DOHH2 (cell line): ENCODE results near the gene MEA1.

ENCODE experiments used
- H3F3A ChIP-seq: fragments of 200-600 bp; sonication (generic), shearing (Covaris generic); 2 replicates; pipeline ENCODE4 v1.6.0; 2016; ENCODE audit warnings: antibody characterized with exemption, mild to moderate bottlenecking; ENCODE audit not compliant: control insufficient read depth, insufficient read depth
- H3K27ac ChIP-seq: fragments of 200-600 bp; sonication (generic); 2 replicates; pipeline ENCODE4 v1.5.1; 2014; ENCODE audit warnings: low read depth, mild to moderate bottlenecking, low read length, moderate library complexity
- H3K27me3 ChIP-seq: fragments of 200-600 bp; sonication (generic); 2 replicates; pipeline ENCODE4 v1.6.1; 2014; ENCODE audit warnings: mild to moderate bottlenecking, low read length, mixed read lengths; ENCODE audit not compliant: control insufficient read depth
- H3K36me3 ChIP-seq: fragments of 200-600 bp; sonication (generic); 2 replicates; pipeline ENCODE4 v1.6.1; 2014; ENCODE audit warnings: mild to moderate bottlenecking, low read length, moderate library complexity, mixed read lengths; ENCODE audit not compliant: control insufficient read depth
- H3K4me1 ChIP-seq: fragments of 200-600 bp; sonication (generic); 2 replicates; pipeline ENCODE4 v1.6.1; 2014; ENCODE audit warnings: mild to moderate bottlenecking, low read length, mixed read lengths; ENCODE audit not compliant: control insufficient read depth
- H3K4me2 ChIP-seq: fragments of 200-600 bp; sonication (generic); 2 replicates; pipeline ENCODE4 v1.6.0; 2014; ENCODE audit warnings: mild to moderate bottlenecking, low read length, moderate library complexity
- H3K4me3 ChIP-seq: fragments of 200-600 bp; sonication (generic); 2 replicates; pipeline ENCODE4 v1.5.1; 2014; ENCODE audit warnings: mild to moderate bottlenecking, low read length, mixed read lengths
- H3K79me2 ChIP-seq: fragments of 200-600 bp; sonication (generic); 2 replicates; pipeline ENCODE4 v1.6.1; 2014; ENCODE audit warnings: mild to moderate bottlenecking, low read length, mixed read lengths; ENCODE audit not compliant: control insufficient read depth
- H3K9me2 ChIP-seq: fragments of 200-600 bp; sonication (generic); replicated peaks from 2 replicates; pipeline ENCODE4 v1.6.1; 2014; ENCODE audit warnings: mild to moderate bottlenecking, low read length, mixed read lengths; ENCODE audit not compliant: control insufficient read depth
- H3K9me3 ChIP-seq: fragments of 200-600 bp; sonication (generic); 2 replicates; pipeline ENCODE4 v1.6.1; 2014; ENCODE audit warnings: antibody characterized with exemption, low read length, mixed read lengths; ENCODE audit not compliant: control insufficient read depth, insufficient read depth
- H4K20me1 ChIP-seq: fragments of 200-600 bp; sonication (generic); 2 replicates; pipeline ENCODE4 v1.6.0; 2014; ENCODE audit warnings: low read depth, mild to moderate bottlenecking, antibody characterized with exemption, low read length, moderate library complexity; ENCODE audit not compliant: control insufficient read depth, insufficient read depth
- EZH2phosphoT487 ChIP-seq: fragments of 200-600 bp; sonication (generic); IDR thresholded peaks from 2 replicates; pipeline ENCODE4 v1.6.1; 2017; ENCODE audit warnings: borderline replicate concordance, mild to moderate bottlenecking, antibody characterized with exemption, low read length, moderate library complexity, mixed read lengths
- TF ChIP-seq, protein P1 (sequence below): fragments of 200-600 bp; sonication (generic); IDR thresholded peaks from one replicate; pipeline ENCODE4 v1.5.1; 2014; ENCODE audit warnings: antibody characterized with exemption, mild to moderate bottlenecking, low read depth, low read length; ENCODE audit not compliant: poor library complexity, severe bottlenecking

The MEA1 gene

DNA sequence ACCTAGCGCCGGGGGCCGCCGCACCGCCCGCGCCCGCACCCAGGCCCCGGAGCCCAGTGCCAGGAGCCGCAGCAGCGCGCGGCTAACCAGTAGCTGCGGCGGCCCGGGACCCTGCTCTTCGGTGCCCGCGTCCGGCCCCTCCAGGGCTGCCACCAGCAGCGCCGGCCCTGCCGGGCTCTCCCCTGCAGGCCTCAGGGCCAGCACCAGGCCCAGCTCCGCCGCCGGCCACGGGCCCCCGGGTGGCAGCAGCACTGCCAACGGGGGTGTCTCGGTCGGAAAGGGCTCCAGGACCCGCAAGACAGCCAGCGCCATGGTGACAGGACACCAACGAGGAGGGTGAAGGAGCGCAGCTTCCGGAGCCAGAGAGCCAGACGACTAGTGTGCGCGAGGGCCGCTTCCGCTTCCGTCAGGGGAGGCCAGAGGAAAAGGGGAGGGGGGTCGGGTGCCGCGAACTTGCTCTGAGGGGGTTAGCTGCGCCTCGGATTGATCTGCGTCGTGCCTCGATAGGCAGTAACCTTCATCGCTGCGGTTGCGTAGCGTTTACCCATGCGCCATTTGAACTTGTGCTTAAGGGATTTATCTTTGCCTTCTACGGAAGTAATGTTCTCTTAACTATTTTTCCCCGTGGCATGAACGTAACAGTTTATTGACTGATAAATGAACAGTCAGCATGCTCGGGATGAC lies 34.8 kb downstream of the MEA1 start, which contains the start of gene PEX6:
TSS of gene PEX6 (minus strand) at position 343 of the 684 bp plus-strand sequence. CDS start at position 312, 31 bp downstream.
- TF ChIP-seq EZH2phosphoT487, result no peak
- TF ChIP-seq, protein P1, sequence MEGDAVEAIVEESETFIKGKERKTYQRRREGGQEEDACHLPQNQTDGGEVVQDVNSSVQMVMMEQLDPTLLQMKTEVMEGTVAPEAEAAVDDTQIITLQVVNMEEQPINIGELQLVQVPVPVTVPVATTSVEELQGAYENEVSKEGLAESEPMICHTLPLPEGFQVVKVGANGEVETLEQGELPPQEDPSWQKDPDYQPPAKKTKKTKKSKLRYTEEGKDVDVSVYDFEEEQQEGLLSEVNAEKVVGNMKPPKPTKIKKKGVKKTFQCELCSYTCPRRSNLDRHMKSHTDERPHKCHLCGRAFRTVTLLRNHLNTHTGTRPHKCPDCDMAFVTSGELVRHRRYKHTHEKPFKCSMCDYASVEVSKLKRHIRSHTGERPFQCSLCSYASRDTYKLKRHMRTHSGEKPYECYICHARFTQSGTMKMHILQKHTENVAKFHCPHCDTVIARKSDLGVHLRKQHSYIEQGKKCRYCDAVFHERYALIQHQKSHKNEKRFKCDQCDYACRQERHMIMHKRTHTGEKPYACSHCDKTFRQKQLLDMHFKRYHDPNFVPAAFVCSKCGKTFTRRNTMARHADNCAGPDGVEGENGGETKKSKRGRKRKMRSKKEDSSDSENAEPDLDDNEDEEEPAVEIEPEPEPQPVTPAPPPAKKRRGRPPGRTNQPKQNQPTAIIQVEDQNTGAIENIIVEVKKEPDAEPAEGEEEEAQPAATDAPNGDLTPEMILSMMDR, result no peak

DNA sequence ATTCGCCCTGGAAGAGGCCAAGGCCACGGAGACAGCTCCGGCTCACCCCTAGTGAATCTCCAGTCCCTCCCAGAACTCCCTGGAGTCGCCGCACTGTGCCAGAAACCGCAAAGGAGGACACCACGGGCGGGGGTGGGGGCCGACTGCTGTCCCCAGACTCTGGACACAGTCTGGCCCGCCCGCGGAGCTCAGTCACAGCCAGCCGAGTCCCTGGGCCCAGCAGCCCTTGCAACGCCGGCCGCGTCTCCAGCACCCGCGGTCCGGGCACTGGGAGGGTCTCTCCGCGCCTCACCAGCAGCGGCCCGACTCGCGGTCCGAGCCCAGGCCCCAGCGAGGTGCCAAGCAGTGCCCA lies 35.3 kb downstream of the MEA1 start:
- peaks cover 59% of the 10 kb centered on the region for H3K79me2 ChIP-seq
- TF ChIP-seq EZH2phosphoT487, result no peak
- TF ChIP-seq, protein P1, result no peak
- no peaks in the 10 kb centered on the region for H3K9me3 ChIP-seq
- no peaks in the 10 kb centered on the region for H3K27me3 ChIP-seq
- peaks cover 6% of the 10 kb centered on the region; the same call in 1 of the 2 replicates for H4K20me1 ChIP-seq
- peak overlapping the region; percentile 58 for H3K27ac ChIP-seq
- peak overlapping the region; percentile 90 for H3K4me2 ChIP-seq
- H3K4me1 ChIP-seq, result peaks cover 35% of the 10 kb centered on the region
- peak overlapping the region; percentile 78 for H3K4me3 ChIP-seq
- H3K36me3 ChIP-seq, result peaks cover 39% of the 10 kb centered on the region
- no peaks in the 10 kb centered on the region for H3K9me2 ChIP-seq
- peaks cover 8% of the 10 kb centered on the region; the same call in 1 of the 2 replicates for H3F3A ChIP-seq

More for the DNA sequence above, 34.8 kb downstream of the MEA1 start, which contains the start of gene PEX6:
- H3K27ac ChIP-seq, result peak within 1 kb of the TSS; percentile 58
- H3K4me2 ChIP-seq, result peak within 1 kb of the TSS; percentile 90
- peaks cover 41% of the 10 kb centered on the region for H3K4me1 ChIP-seq
- H3F3A ChIP-seq, result peaks cover 7% of the 10 kb centered on the region; the same call in 1 of the 2 replicates
- peak within 1 kb of the TSS; percentile 78 for H3K4me3 ChIP-seq
- H3K27me3 ChIP-seq, result no peaks in the 10 kb centered on the region
- peaks cover 56% of the 10 kb centered on the region for H3K79me2 ChIP-seq
- H3K9me3 ChIP-seq, result no peaks in the 10 kb centered on the region
- peaks cover 6% of the 10 kb centered on the region; the same call in 1 of the 2 replicates for H4K20me1 ChIP-seq
- peaks cover 34% of the 10 kb centered on the region for H3K36me3 ChIP-seq
- H3K9me2 ChIP-seq, result no peaks in the 10 kb centered on the region

DNA sequence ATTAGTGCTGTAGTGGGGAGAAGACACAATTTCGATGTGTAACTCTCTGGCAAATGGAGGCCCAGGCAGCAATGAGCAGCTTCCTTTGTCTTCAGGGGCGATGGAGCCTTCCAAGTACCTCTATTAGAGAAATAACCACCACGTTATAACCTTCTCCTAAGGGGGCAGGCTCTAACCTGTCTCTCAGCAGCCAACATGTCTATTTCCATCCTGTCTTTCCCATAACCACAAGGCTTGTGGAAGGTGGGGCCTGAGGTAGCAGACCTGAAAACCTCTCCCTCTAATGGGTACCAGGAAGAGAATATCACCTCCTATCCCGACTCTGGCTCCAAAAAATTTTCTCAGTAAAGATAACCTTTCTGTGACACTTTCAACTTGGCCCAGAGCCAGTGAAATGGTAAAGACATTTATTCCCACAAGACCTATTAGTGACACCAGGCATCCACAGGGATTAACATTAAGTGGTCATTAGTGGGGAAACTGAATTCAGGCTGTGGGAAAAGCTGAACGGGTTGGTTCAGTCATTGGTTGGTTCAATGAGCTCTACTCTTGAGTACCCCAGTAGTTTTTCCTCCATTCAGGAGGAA lies 38.7 kb downstream of the MEA1 start:
- no peak overlapping the region for H3K27ac ChIP-seq
- peak overlapping the region; percentile 1; the same call in 1 of the 2 replicates for H3K4me2 ChIP-seq
- peaks cover 45% of the 10 kb centered on the region for H3K36me3 ChIP-seq
- TF ChIP-seq EZH2phosphoT487, result no peak
- TF ChIP-seq, protein P1, result no peak
- H3K4me3 ChIP-seq, result no peak overlapping the region
- H3K4me1 ChIP-seq, result peaks cover 28% of the 10 kb centered on the region
- no peaks in the 10 kb centered on the region for H3K9me3 ChIP-seq
- peaks cover 6% of the 10 kb centered on the region; the same call in 1 of the 2 replicates for H4K20me1 ChIP-seq
- H3K27me3 ChIP-seq, result no peaks in the 10 kb centered on the region
- no peaks in the 10 kb centered on the region for H3K9me2 ChIP-seq
- H3F3A ChIP-seq, result 0 out of 2 replicates have a peak, but pooled peaks cover 5% of the 10 kb centered on the region
- peaks cover 61% of the 10 kb centered on the region for H3K79me2 ChIP-seq
